K562 (cell line): ENCODE measurements around the gene PLK5. TPM values are rescaled to one million over a fixed set of nuclear protein-coding genes. Genes with fewer than 3 reads are reported as not detected.

ENCODE experiments used
- CBFA2T2 ChIP-seq: fragments of 450-650 bp; conservative IDR thresholded peaks from 2 replicates; pipeline ENCODE4 v1.6.1; 2017; ENCODE audit warnings: mild to moderate bottlenecking
- COPS2 ChIP-seq: fragments of 450-650 bp; conservative IDR thresholded peaks from 2 replicates; pipeline ENCODE4 v1.6.1; 2016; ENCODE audit warnings: mild to moderate bottlenecking, moderate library complexity
- FIP1L1 ChIP-seq: fragments of 200-400 bp; formaldehyde crosslinking; IDR thresholded peaks from 2 replicates; pipeline ENCODE4 v1.6.1; 2018; ENCODE audit warnings: mild to moderate bottlenecking, low read depth, low read length; ENCODE audit not compliant: poor library complexity, severe bottlenecking
- FOXP4 ChIP-seq: sonication (generic); formaldehyde crosslinking; IDR thresholded peaks from 2 replicates; pipeline ENCODE4 v1.8.0; 2022; ENCODE audit warnings: mild to moderate bottlenecking, missing genetic modification reagents, borderline replicate concordance
- GATAD2A ChIP-seq: fragments of 450-650 bp; IDR thresholded peaks from 2 replicates; pipeline ENCODE4 v1.6.1; 2017
- HEY1 ChIP-seq: fragments of 250-450 bp; sonication (Bioruptor Pico); IDR thresholded peaks from 2 replicates; pipeline ENCODE4 v1.5.0; 2020; ENCODE audit warnings: mild to moderate bottlenecking, moderate library complexity, borderline replicate concordance
- RFX5 ChIP-seq: IDR thresholded peaks from 2 replicates; pipeline ENCODE4 v1.6.1; 2011; ENCODE audit warnings: low read depth, mild to moderate bottlenecking, improper control_type of control experiment, low read length
- SMARCE1 ChIP-seq: fragments of 450-650 bp; IDR thresholded peaks from 2 replicates; pipeline ENCODE4 v1.7.1; 2016; ENCODE audit warnings: mild to moderate bottlenecking
- UBTF ChIP-seq, 2 experiments: IDR thresholded peaks; 2 replicates each; pipeline ENCODE4 v1.6.1; 2012; ENCODE audit warnings: improper control_type of control experiment in 2 of 2, low read depth in 2 of 2, low read length in 2 of 2, borderline replicate concordance in 1 of 2
- ZNF146 ChIP-seq: IDR thresholded peaks from one replicate; pipeline ENCODE4 v1.6.1; 2018; ENCODE audit warnings: missing compliant biosample characterization; ENCODE audit not compliant: unreplicated experiment
- ZNF766 ChIP-seq: fragments of 200-800 bp; sonication (Bioruptor generic); conservative IDR thresholded peaks from 2 replicates; pipeline ENCODE4 v1.6.1; 2016; ENCODE audit warnings: missing genetic modification characterization, missing compliant biosample characterization
- polyA plus RNA-seq, 8 experiments: library from polyadenylated mRNA; depleted of rRNA in 4 of 8; stranded (reverse) in 5 of 8; unstranded in 3 of 8; fragments of >200 nt; fragmentation: Nextera tagmentation in 2 of 8; fragmentation: Illumina TruSeq in 1 of 8; extraction: Ambion mirVana in 2 of 8; extraction: Trizol in 1 of 8; gene quantifications; 2 replicates each; pipeline versions ENCODE4 v1.2.1 to v1.2.3, GENCODE V29; 2011 to 2014; ENCODE audit warnings: inconsistent platforms in 1 of 8, missing spikeins in 1 of 8
- total RNA-seq, 7 experiments: library from RNA; depleted of rRNA in 6 of 7; stranded (reverse); fragments of >200 nt in 6 of 7; fragmentation: Illumina TruSeq in 2 of 7; extraction: Trizol in 2 of 7; gene quantifications; 2 replicates each; pipeline versions ENCODE4 v1.2.1 to v1.2.3, GENCODE V29; 2011 to 2021; ENCODE audit warnings: low replicate concordance in 1 of 7
- TF ChIP-seq, protein P1 (sequence below): sonication (generic); formaldehyde crosslinking; IDR thresholded peaks from 2 replicates; pipeline ENCODE4 v1.8.1; 2022; ENCODE audit warnings: missing genetic modification reagents
- TF ChIP-seq, protein P2 (sequence below): sonication (generic); formaldehyde crosslinking; IDR thresholded peaks from 2 replicates; pipeline ENCODE4 v1.8.1; 2023; ENCODE audit warnings: mild to moderate bottlenecking, missing genetic modification reagents
- TF ChIP-seq, protein P3 (sequence below): fragments of 200-800 bp; sonication (Bioruptor generic); IDR thresholded peaks from 2 replicates; pipeline ENCODE4 v1.6.1; 2017; ENCODE audit warnings: missing genetic modification characterization, missing compliant biosample characterization

Gene PLK5
- total and polyA plus RNA-seq, 9 of the 15 experiments (the other 6 are each of a cell fraction or from before 2014, with no cell fraction given), result 0.04 to 0.23 (median 0.11) TPM; not detected in 5

DNA sequence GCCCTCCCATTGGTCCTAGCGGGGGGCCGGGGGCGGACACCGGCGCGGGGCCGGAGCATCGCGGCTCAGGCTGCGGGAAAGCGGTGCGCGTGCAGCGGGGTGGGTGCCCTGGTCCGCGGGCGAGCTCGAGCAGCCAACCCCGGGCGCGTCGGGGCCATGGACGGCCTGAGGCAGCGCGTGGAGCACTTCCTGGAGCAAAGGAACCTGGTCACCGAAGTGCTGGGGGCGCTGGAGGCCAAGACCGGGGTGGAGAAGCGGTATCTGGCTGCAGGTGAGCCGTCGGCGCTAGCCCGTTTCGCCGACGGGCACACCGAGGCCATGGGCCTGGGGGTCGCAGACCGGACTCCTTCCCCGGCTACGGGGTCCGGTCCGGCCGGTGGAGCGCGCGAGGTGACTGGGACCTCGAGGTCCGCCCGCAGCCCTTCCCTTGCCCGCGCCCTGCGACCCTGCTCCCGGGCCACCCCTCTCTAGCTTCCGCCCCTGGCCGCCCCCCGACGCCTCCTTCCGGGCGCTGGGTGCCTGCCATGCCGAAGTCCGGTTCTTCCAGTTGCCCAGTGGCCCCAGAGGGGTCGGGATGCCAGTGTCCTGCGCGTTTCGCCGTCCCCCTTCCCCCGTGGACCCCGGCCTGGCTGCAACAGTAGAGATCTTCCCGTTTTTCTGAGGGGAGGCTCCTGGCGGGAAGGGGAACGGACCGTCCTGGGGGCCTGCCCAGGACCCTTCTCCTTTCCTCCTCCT, 32.6 kb upstream of the PLK5 start, which contains the start of gene REEP6 (continued):
- no peak; the same call in 1 of the 2 replicates for TF ChIP-seq FOXP4 (CRISPR knock-in tag)
- TF ChIP-seq COPS2, result no peak
- no peak for TF ChIP-seq GATAD2A
- no peak for TF ChIP-seq HEY1 (CRISPR knock-in tag)
- TF ChIP-seq UBTF (IDR thresholded peaks at IDR 0.05; ENCODE audit: borderline replicate concordance in 1 of 2, low read depth in 2 of 2, low read length in 2 of 2), result 0 out of 4 replicates have a peak, but pooled peaks of 1 of the 2 experiments have one; percentile 66
- TF ChIP-seq ZNF766 (CRISPR knock-in tag), result no peak
- TF ChIP-seq, protein P1, sequence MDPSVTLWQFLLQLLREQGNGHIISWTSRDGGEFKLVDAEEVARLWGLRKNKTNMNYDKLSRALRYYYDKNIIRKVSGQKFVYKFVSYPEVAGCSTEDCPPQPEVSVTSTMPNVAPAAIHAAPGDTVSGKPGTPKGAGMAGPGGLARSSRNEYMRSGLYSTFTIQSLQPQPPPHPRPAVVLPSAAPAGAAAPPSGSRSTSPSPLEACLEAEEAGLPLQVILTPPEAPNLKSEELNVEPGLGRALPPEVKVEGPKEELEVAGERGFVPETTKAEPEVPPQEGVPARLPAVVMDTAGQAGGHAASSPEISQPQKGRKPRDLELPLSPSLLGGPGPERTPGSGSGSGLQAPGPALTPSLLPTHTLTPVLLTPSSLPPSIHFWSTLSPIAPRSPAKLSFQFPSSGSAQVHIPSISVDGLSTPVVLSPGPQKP, result no peak
- TF ChIP-seq, protein P2, sequence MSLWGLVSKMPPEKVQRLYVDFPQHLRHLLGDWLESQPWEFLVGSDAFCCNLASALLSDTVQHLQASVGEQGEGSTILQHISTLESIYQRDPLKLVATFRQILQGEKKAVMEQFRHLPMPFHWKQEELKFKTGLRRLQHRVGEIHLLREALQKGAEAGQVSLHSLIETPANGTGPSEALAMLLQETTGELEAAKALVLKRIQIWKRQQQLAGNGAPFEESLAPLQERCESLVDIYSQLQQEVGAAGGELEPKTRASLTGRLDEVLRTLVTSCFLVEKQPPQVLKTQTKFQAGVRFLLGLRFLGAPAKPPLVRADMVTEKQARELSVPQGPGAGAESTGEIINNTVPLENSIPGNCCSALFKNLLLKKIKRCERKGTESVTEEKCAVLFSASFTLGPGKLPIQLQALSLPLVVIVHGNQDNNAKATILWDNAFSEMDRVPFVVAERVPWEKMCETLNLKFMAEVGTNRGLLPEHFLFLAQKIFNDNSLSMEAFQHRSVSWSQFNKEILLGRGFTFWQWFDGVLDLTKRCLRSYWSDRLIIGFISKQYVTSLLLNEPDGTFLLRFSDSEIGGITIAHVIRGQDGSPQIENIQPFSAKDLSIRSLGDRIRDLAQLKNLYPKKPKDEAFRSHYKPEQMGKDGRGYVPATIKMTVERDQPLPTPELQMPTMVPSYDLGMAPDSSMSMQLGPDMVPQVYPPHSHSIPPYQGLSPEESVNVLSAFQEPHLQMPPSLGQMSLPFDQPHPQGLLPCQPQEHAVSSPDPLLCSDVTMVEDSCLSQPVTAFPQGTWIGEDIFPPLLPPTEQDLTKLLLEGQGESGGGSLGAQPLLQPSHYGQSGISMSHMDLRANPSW (CRISPR knock-in tag), result no peak
- no peak for TF ChIP-seq CBFA2T2
- no peak for TF ChIP-seq RFX5
- no peak for TF ChIP-seq FIP1L1
- no peak for TF ChIP-seq ZNF146 (CRISPR knock-in tag)
- TF ChIP-seq SMARCE1, result no peak
- TF ChIP-seq, protein P3, sequence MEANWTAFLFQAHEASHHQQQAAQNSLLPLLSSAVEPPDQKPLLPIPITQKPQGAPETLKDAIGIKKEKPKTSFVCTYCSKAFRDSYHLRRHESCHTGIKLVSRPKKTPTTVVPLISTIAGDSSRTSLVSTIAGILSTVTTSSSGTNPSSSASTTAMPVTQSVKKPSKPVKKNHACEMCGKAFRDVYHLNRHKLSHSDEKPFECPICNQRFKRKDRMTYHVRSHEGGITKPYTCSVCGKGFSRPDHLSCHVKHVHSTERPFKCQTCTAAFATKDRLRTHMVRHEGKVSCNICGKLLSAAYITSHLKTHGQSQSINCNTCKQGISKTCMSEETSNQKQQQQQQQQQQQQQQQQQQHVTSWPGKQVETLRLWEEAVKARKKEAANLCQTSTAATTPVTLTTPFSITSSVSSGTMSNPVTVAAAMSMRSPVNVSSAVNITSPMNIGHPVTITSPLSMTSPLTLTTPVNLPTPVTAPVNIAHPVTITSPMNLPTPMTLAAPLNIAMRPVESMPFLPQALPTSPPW (CRISPR knock-in tag), result no peak
